ENCODE measurements around the gene MAFG. TPM values are rescaled to one million over a fixed set of nuclear protein-coding genes. Genes with fewer than 3 reads are reported as not detected.

MAFG gene
- total and polyA plus RNA-seq, 12 donors, result 7.7 to 44.5 (median 22.1) TPM

GRCh38 chr17:81932333-81932983 is 4.9 kb upstream of the MAFG start:
- Histone ChIP-seq H3K4me3 (no peak overlapping the region), H3K27me3 (no peaks in the 10 kb centered on the region), H3K9me3 (replicated peaks in 1 of 3) (no peaks in the 10 kb centered on the region), H3K4me1 (replicated peaks in 1 of 2) (peaks cover 7 to 13% of the 10 kb centered on the region in 2 donors), H3K36me3 (replicated peaks in 1 of 2) (no peaks in the 10 kb centered on the region), H3K27ac (no peak overlapping the region)
- DNase-seq, result no peak
- 73 to 79% (median 76%) methylated on average over 8 to 9 of the region's 9 CpGs for whole genome bisulfite sequencing, 4 donors
- intact Hi-C loops (cut with DNase I), result no loop called here
- TF ChIP-seq CTCF (IDR thresholded peaks at IDR 0.05), result no peak
- no peak for TF ChIP-seq POLR2A (IDR thresholded peaks at IDR 0.05)

DNA sequence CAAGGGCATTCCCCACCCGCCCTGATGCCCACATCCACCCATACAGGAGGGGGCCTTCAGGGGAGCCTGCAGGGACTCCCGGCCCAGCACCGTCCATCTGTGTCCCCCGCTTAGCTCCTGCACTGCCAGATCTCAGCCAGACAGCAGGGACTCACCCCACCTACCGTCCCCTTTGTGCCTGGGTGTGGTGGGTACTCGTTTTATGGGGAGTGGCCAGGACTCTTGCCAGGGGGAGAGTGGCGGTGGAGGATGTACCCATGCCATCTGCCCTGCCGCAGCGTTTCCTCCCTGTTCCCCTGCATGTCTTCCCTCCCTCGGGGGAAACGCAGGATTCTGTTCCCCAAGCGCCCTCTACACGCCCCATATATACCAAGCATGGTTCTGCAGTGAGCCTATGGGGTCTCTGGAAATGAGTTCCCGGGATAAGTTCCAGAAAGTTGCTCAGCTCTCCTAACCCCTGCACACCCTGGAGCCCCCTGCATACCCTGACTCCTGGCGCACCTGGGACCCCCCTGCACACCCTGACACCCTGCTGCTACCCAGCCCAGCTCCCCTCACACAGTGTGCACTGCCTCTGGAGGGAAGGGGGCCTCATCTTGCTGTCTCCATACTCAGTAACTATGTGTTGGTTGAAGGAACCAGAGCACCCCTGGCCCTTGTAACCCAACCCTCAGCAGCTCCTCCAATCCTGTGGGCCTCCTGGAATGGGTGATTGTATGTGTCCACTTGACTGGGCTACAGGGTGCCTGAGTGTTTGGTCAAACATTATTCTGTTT is 4.2 kb upstream of the MAFG start:
- intact Hi-C loops (cut with DNase I), result no loop called here
- H3K27me3 ChIP-seq, result no peaks in the 10 kb centered on the region
- H3K4me1 ChIP-seq (replicated peaks in 1 of 2), result peaks cover 7 to 10% of the 10 kb centered on the region in 2 donors
- no peak for TF ChIP-seq POLR2A (IDR thresholded peaks at IDR 0.05)
- no peak for TF ChIP-seq CTCF (IDR thresholded peaks at IDR 0.05)
- H3K27ac ChIP-seq, result no peak overlapping the region
- H3K4me3 ChIP-seq, result no peak overlapping the region
- no peak for DNase-seq
- no peaks in the 10 kb centered on the region for H3K9me3 ChIP-seq (replicated peaks in 1 of 3)
- H3K36me3 ChIP-seq (replicated peaks in 1 of 2), result no peaks in the 10 kb centered on the region
- 31 to 59% (median 51%) methylated on average over 9 to 15 of the region's 15 CpGs for WGBS, 4 donors

DNA sequence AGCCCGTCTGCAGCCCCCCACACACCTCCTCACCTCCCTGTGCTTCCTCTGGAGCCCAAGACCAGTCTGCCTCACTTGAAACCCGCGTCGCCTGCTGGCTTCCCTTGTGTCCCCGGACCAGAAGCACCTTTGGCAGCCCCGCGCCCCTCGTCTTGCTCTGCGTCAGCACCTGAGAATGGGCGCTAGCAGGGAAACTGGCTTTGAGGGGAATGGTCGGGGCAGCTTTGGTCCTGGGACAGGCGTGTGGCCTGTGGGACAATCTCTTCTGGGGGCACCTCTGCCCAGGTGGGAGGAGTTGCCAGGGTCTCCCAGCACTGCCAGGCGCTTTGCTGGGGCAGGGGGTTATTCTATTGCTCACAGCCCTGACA is 3.6 kb upstream of the MAFG start:
- TF ChIP-seq CTCF (IDR thresholded peaks at IDR 0.05) (no peak), POLR2A (IDR thresholded peaks at IDR 0.05) (no peak)
- DNase-seq, result no peak
- Histone ChIP-seq H3K27me3 (no peaks in the 10 kb centered on the region), H3K27ac (no peak overlapping the region), H3K36me3 (replicated peaks in 1 of 2) (no peaks in the 10 kb centered on the region), H3K4me1 (replicated peaks in 1 of 2) (peaks cover 9% of the 10 kb centered on the region in 2 donors), H3K9me3 (replicated peaks in 1 of 3) (no peaks in the 10 kb centered on the region), H3K4me3 (no peak overlapping the region)
- intact Hi-C loops (cut with DNase I), result no loop called here
- 69 to 95% (median 75%) methylated on average over 7 to 13 of the region's 13 CpGs for WGBS, 4 donors

DNA sequence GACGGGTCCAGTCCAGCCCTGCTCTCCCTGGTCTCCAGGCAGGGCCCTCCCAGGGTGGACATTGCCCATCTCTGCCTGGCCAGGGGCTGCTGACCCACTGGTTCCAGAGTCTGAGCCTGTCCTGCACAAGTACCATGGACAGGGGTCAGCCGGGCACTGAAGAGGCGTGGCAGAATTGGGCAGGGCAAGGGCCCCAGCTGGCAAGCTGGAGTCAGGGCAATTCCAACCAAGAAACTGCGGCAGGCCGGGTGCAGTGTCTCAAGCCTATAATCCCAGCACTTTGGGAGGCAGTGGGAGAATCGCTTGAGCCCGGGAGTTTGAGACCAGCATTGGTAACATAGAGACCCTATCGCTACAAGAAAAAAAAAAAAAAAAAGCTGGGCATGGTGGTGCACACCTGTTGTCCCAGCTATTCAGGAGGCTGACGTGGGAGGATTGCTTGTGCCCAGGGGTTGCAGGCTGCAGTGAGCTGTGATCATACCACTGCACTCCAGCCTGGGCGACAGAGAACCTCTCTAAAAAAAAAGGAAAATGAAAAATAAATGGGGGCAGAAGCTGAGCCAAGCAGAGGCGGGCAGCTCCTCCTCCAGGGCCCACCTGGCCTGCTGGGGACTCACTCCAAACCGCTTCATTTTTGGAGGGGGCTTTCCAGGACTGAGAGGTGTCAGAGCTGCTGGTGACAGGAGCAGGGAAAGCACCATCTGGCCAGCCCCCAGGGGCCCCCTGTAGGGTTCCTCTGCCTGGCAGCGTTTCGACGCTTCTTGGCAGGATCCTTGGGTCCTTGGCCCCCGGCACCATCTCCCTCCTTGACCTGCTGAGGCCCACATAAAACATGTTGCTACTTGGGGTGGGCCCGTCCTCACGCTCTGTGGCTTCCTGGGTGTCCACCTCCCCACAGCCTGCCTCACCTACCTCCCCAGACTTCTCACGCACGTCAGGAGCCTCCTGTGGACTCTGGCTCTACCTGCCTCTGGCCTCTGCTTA is 2.9 kb upstream of the MAFG start:
- DNase-seq, result no peak
- intact Hi-C loops (cut with DNase I), result no loop called here
- no peak overlapping the region for H3K4me3 ChIP-seq
- H3K9me3 ChIP-seq (replicated peaks in 1 of 3), result no peaks in the 10 kb centered on the region
- 65 to 79% (median 70%) methylated on average over 18 to 20 of the region's 20 CpGs for WGBS, 4 donors
- H3K27me3 ChIP-seq, result no peaks in the 10 kb centered on the region
- peaks cover 13 to 15% of the 10 kb centered on the region in 2 donors for H3K4me1 ChIP-seq (replicated peaks in 1 of 2)
- H3K27ac ChIP-seq, result no peak overlapping the region
- no peaks in the 10 kb centered on the region for H3K36me3 ChIP-seq (replicated peaks in 1 of 2)
- TF ChIP-seq CTCF (IDR thresholded peaks at IDR 0.05) (no peak), POLR2A (IDR thresholded peaks at IDR 0.05) (no peak)

Data from adrenal gland (tissue), 12 donors.